IMR-90 (cell line): Measurements from ENCODE around the gene PEX14. TPM values are rescaled to one million over a fixed set of nuclear protein-coding genes. Genes with fewer than 3 reads are reported as not detected.

Experiments used
- ATAC-seq: fragments of 200-7000 bp; cut with Tn5 transposase; 2 replicates; pipeline ENCODE4 v1.9.1; 2020; ENCODE audit warnings: low read depth, mild to moderate bottlenecking, moderate library complexity
- BruUV-seq: library from RNA; stranded (reverse); fragments of 400-500 nt; replicated peaks from 2 replicates; lab custom pipeline; 2021; lab: Mats Ljungman, UMichigan
- CTCF ChIA-PET: fragments of 300-600 bp; formaldehyde crosslinking; extraction: SDS; loops from one replicate; lab custom pipeline; 2021; ENCODE audit warnings: antibody characterized with exemption; lab: Yijun Ruan, JAX
- POLR2A ChIA-PET: fragments of 300-600 bp; sonication (Branson Sonifier 250); formaldehyde crosslinking; loops from one replicate; lab custom pipeline; 2022; ENCODE audit warnings: antibody characterized with exemption; ENCODE audit not compliant: unreplicated experiment; lab: Charles Lee
- DNase-seq: peaks from one replicate; pipeline ENCODE4 v3.0.0; 2013
- H2AFZ ChIP-seq: replicated peaks from 2 replicates; pipeline ENCODE3; 2013; ENCODE audit warnings: low read length, mild to moderate bottlenecking; ENCODE audit not compliant: poor library complexity
- H2AK5ac ChIP-seq: 2 replicates; pipeline ENCODE4 v1.6.1; 2013; ENCODE audit warnings: low read depth, low read length, inconsistent platforms
- H2AK9ac ChIP-seq: replicated peaks from 2 replicates; pipeline ENCODE3; 2013; ENCODE audit warnings: mild to moderate bottlenecking, low read depth, low read length, moderate library complexity; ENCODE audit not compliant: poor library complexity
- H2BK120ac ChIP-seq: 2 replicates; pipeline ENCODE4 v1.6.1; 2013; ENCODE audit warnings: low read depth, low read length, inconsistent platforms
- H2BK15ac ChIP-seq: 3 replicates; pipeline ENCODE4 v1.6.1; 2013; ENCODE audit warnings: low read depth, low read length, inconsistent platforms
- H2BK20ac ChIP-seq: 2 replicates; pipeline ENCODE4 v1.6.1; 2013; ENCODE audit warnings: low read depth, mild to moderate bottlenecking, inconsistent platforms, low read length, moderate library complexity
- H2BK5ac ChIP-seq: 2 replicates; pipeline ENCODE4 v1.6.1; 2013; ENCODE audit warnings: mild to moderate bottlenecking, low read depth, low read length, inconsistent platforms; ENCODE audit not compliant: poor library complexity, severe bottlenecking
- H3K14ac ChIP-seq: replicated peaks from 2 replicates; pipeline ENCODE4 v1.6.1; 2013; ENCODE audit warnings: low read depth, low read length, inconsistent platforms
- H3K18ac ChIP-seq: 2 replicates; pipeline ENCODE4 v1.6.1; 2013; ENCODE audit warnings: low read depth, low read length, control low read depth
- H3K23ac ChIP-seq: 2 replicates; pipeline ENCODE4 v1.6.1; 2013; ENCODE audit warnings: low read depth, low read length, inconsistent platforms
- H3K27ac ChIP-seq: 2 replicates; pipeline ENCODE4 v1.5.1; 2013; ENCODE audit warnings: mild to moderate bottlenecking, control low read depth, low read length; ENCODE audit not compliant: insufficient read depth
- H3K27me3 ChIP-seq: 2 replicates; pipeline ENCODE4 v1.6.1; 2013; ENCODE audit warnings: low read length; ENCODE audit not compliant: control insufficient read depth, insufficient read depth
- H3K36me3 ChIP-seq: 2 replicates; pipeline ENCODE4 v1.6.1; 2013; ENCODE audit warnings: low read length, mixed read lengths; ENCODE audit not compliant: control insufficient read depth, insufficient read depth
- H3K4ac ChIP-seq: 2 replicates; pipeline ENCODE4 v1.6.1; 2013; ENCODE audit warnings: low read depth, low read length, inconsistent platforms
- H3K4me1 ChIP-seq: 2 replicates; pipeline ENCODE4 v1.6.1; 2013; ENCODE audit warnings: low read length, mixed read lengths; ENCODE audit not compliant: control insufficient read depth, insufficient read depth
- H3K4me2 ChIP-seq: 2 replicates; pipeline ENCODE4 v1.6.1; 2013; ENCODE audit warnings: low read depth, mild to moderate bottlenecking, control low read depth, low read length, moderate library complexity
- H3K4me3 ChIP-seq: 2 replicates; pipeline ENCODE4 v1.5.1; 2013; ENCODE audit warnings: low read depth, mild to moderate bottlenecking, control low read depth, low read length, moderate library complexity; ENCODE audit not compliant: insufficient read depth
- H3K56ac ChIP-seq: 2 replicates; pipeline ENCODE4 v1.6.1; 2013; ENCODE audit warnings: low read length, inconsistent platforms; ENCODE audit not compliant: insufficient read depth; ENCODE audit errors: extremely low read depth
- H3K79me1 ChIP-seq, 2 experiments: 2 replicates each; pipeline ENCODE4 v1.6.1; 2013; ENCODE audit warnings: low read length in 2 of 2, inconsistent platforms in 1 of 2, low read depth in 1 of 2
- H3K9ac ChIP-seq: 2 replicates; pipeline ENCODE4 v1.6.1; 2013; ENCODE audit warnings: low read depth, low read length, control low read depth
- H3K9me1 ChIP-seq: 2 replicates; pipeline ENCODE4 v1.6.1; 2013; ENCODE audit warnings: low read length, inconsistent platforms; ENCODE audit not compliant: insufficient read depth
- H3K9me3 ChIP-seq: 2 replicates; pipeline ENCODE4 v1.6.1; 2013; ENCODE audit warnings: low read length; ENCODE audit not compliant: control insufficient read depth, insufficient read depth
- H4K20me1 ChIP-seq: 2 replicates; pipeline ENCODE4 v1.6.1; 2013; ENCODE audit warnings: low read length, inconsistent platforms; ENCODE audit not compliant: insufficient read depth
- H4K5ac ChIP-seq: 2 replicates; pipeline ENCODE4 v1.6.1; 2013; ENCODE audit warnings: mild to moderate bottlenecking, low read depth, low read length, control low read depth
- H4K8ac ChIP-seq, 2 experiments: 2 replicates each; pipeline ENCODE4 v1.6.1; 2013; ENCODE audit warnings: low read depth in 2 of 2, low read length in 2 of 2, control low read depth in 1 of 2, inconsistent platforms in 1 of 2
- H4K91ac ChIP-seq: 2 replicates; pipeline ENCODE4 v1.6.1; 2013; ENCODE audit warnings: low read depth, low read length, inconsistent platforms; ENCODE audit not compliant: insufficient read depth
- CEBPB ChIP-seq: IDR thresholded peaks from 2 replicates; pipeline ENCODE4 v1.6.1; 2012; ENCODE audit warnings: low read depth, low read length, improper control_type of control experiment
- MAFK ChIP-seq: IDR thresholded peaks from 2 replicates; pipeline ENCODE4 v1.6.1; 2012; ENCODE audit warnings: low read depth, low read length, improper control_type of control experiment
- RAD21 ChIP-seq: IDR thresholded peaks from 2 replicates; pipeline ENCODE4 v1.6.1; 2012; ENCODE audit warnings: low read length, improper control_type of control experiment
- RCOR1 ChIP-seq: IDR thresholded peaks from 2 replicates; pipeline ENCODE4 v1.6.1; 2012; ENCODE audit warnings: mild to moderate bottlenecking, low read length, improper control_type of control experiment; ENCODE audit not compliant: insufficient replicate concordance
- RFX5 ChIP-seq: IDR thresholded peaks from 2 replicates; pipeline ENCODE4 v1.8.0; 2012; ENCODE audit warnings: low read depth, mild to moderate bottlenecking, low read length, moderate library complexity
- SMC3 ChIP-seq: fragments of 150-350 bp; IDR thresholded peaks from 2 replicates; pipeline ENCODE4 v1.6.1; 2016; ENCODE audit warnings: low read depth, mild to moderate bottlenecking, antibody characterized with exemption, low read length, moderate library complexity
- WGBS, 2 experiments: methylation state at CpG; one replicate each; pipeline versions ENCODE4 v1.1.5 to v1.1.7; 2013; ENCODE audit warnings: missing lambda C conversion rate in 2 of 2; ENCODE audit not compliant: insufficient read length in 1 of 2; ENCODE audit errors: extremely low coverage in 2 of 2; 5-methylcytosine and 5-hydroxymethylcytosine counted together
- dilution Hi-C: fragments of 300-500 bp; cut with HindIII; formaldehyde crosslinking; loops from one replicate; pipeline ENCODE4 v1.14.3; 2018; ENCODE audit warnings: low sequenced_read_pairs; ENCODE audit not compliant: unreplicated experiment
- in situ Hi-C: fragments of 300-500 bp; cut with MboI; formaldehyde crosslinking; loops from 3 replicates; pipeline ENCODE4 v1.14.3; 2019; ENCODE audit warnings: low sequenced_read_pairs, inconsistent platforms, mixed read lengths
- intact Hi-C: fragments of 100-400 bp; cut with micrococcal nuclease; formaldehyde crosslinking; loops from 2 replicates; pipeline ENCODE4 v1.10.0; 2022
- polyA plus RNA-seq, 3 experiments: library from polyadenylated mRNA; depleted of rRNA; stranded (reverse); fragments of >200 nt; gene quantifications; 2 replicates each; pipeline ENCODE4 v1.2.3, GENCODE V29; 2012; ENCODE audit warnings: low replicate concordance in 1 of 3
- total RNA-seq: library from RNA; depleted of rRNA; stranded (reverse); fragments of >200 nt; gene quantifications from 2 replicates; pipeline ENCODE4 v1.2.3, GENCODE V29; 2012
- TF ChIP-seq, protein P1 (sequence below): fragments of 150-350 bp; IDR thresholded peaks from 2 replicates; pipeline ENCODE4 v1.6.1; 2017; ENCODE audit warnings: mild to moderate bottlenecking, antibody characterized with exemption, low read length, low read depth

Gene PEX14
- total and polyA plus RNA-seq, 2 of the 4 experiments (the other 2 are of a cell fraction): 9.5 to 22.5 TPM

- intact Hi-C loops: no loop called here
Measured at GRCh38 chr1:10678852-10679251, 204.1 kb downstream of the PEX14 start.

More at GRCh38 chr1:10678852-10679251, 204.1 kb downstream of the PEX14 start:
- in situ Hi-C loops (no loop called here), dilution Hi-C loops (no loop called here)
- Histone ChIP-seq H2BK20ac (no peak overlapping the region), H3K4me1 (peaks cover 3% of the 10 kb centered on the region; the same call in 1 of the 2 replicates), H3K23ac (no peak overlapping the region), H2AK9ac (peak overlapping the region; percentile 31), H3K4ac (no peak overlapping the region), H3K27me3 (peaks cover 5% of the 10 kb centered on the region; the same call in 1 of the 2 replicates), H3K14ac (no peak overlapping the region), H3K56ac (no peak overlapping the region), H2AFZ (no peak overlapping the region), H3K9ac (no peak overlapping the region), H3K9me3 (no peaks in the 10 kb centered on the region), H4K20me1 (no peaks in the 10 kb centered on the region), H4K8ac (no peak overlapping the region), H3K18ac (no peak overlapping the region), H2AK5ac (no peak overlapping the region), H4K91ac (no peak overlapping the region), H3K9me1 (no peaks in the 10 kb centered on the region), H3K4me3 (no peak overlapping the region), H2BK15ac (no peak overlapping the region), H3K4me2 (no peak overlapping the region), H2BK5ac (no peak overlapping the region), H3K79me1 (no peaks in the 10 kb centered on the region), H3K27ac (no peak overlapping the region), H4K5ac (no peak overlapping the region), H3K36me3 (no peaks in the 10 kb centered on the region), H2BK120ac (no peak overlapping the region)
- ChIA-PET POLR2A (no interaction called here), CTCF (no interaction called here)
- TF ChIP-seq SMC3 (no peak), RCOR1 (no peak), CEBPB (no peak), RFX5 (no peak), RAD21 (no peak), MAFK (no peak)
- TF ChIP-seq, protein P1, sequence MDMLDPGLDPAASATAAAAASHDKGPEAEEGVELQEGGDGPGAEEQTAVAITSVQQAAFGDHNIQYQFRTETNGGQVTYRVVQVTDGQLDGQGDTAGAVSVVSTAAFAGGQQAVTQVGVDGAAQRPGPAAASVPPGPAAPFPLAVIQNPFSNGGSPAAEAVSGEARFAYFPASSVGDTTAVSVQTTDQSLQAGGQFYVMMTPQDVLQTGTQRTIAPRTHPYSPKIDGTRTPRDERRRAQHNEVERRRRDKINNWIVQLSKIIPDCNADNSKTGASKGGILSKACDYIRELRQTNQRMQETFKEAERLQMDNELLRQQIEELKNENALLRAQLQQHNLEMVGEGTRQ: no peak
- no peak for DNase-seq
- ATAC-seq: no peak
- no TSS peak for BruUV-seq
- 90% methylated on average over 2 of the region's 11 CpGs; no CpG with 5 or more reads in 1 of the 2 experiments for WGBS, 2 experiments
